Upper lobe of right lung (tissue), 1 donor: Measurements from ENCODE around the gene SLC39A6. TPM values are rescaled to one million over a fixed set of nuclear protein-coding genes. Genes with fewer than 3 reads are reported as not detected.

ENCODE experiments used
- ATAC-seq: fragments of 200-7000 bp; cut with Tn5 transposase; one replicate; pipeline ENCODE4 v1.9.1; 2020; ENCODE audit warnings: mild to moderate bottlenecking, moderate library complexity
- DNase-seq: peaks from one replicate; pipeline ENCODE4 v3.0.0-alpha.2; 2020
- H3K27ac ChIP-seq: fragments of 200-600 bp; one replicate; pipeline ENCODE4 v1.8.0; 2022
- H3K27me3 ChIP-seq: fragments of 200-600 bp; one replicate; pipeline ENCODE4 v1.8.0; 2022; ENCODE audit warnings: mild to moderate bottlenecking
- H3K36me3 ChIP-seq: fragments of 200-600 bp; one replicate; pipeline ENCODE4 v1.8.0; 2022
- H3K4me1 ChIP-seq: fragments of 200-600 bp; one replicate; pipeline ENCODE4 v1.8.0; 2022
- H3K4me3 ChIP-seq: fragments of 200-600 bp; one replicate; pipeline ENCODE4 v1.8.0; 2022; ENCODE audit warnings: mild to moderate bottlenecking
- H3K9me3 ChIP-seq: fragments of 200-600 bp; one replicate; pipeline ENCODE4 v1.8.0; 2022
- intact Hi-C: fragments of 100-400 bp; cut with DNase I; formaldehyde crosslinking; loops from one replicate; pipeline ENCODE4 v1.11.0; 2022
- total RNA-seq: library from RNA; stranded (reverse); fragmentation: NEBNext Ultra II Directional; extraction: Animal tissue kit (Norgen Biotek cat#: 25700); gene quantifications from one replicate; pipeline ENCODE4 v1.2.1, GENCODE V29; 2021
- TF ChIP-seq, protein P1 (sequence below): fragments of 200-600 bp; IDR thresholded peaks from one replicate; pipeline ENCODE4 v1.8.0; 2022; ENCODE audit warnings: antibody characterized with exemption
- donor health status: DM: no; HTN: yes; CAD: no; lungs with severe emphysema.

The SLC39A6 gene
- total RNA-seq, 1 donor from 2014 or later, result 24.3 TPM

DNA sequence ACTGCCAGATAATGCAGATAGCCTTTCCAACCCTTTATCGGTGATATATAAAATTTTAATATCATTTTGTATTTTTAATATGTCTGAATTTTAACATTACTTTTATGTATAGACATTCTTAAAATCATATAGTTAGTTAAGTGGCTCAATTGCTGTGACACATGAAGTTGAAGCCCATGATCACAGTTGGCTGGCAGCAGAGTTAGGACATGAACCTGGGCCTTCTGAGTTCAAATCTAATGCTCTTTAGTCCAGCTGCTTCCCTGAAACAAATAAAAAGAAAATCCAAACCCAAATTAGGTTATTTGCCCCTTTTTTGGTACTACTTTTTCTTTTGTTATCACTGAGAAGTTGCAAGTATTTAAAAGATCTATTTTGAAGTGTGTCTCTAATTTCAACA, 6.1 kb upstream of the SLC39A6 start:
- DNase-seq, result no peak
- H3K27ac ChIP-seq, result no peak overlapping the region
- TF ChIP-seq, protein P1, sequence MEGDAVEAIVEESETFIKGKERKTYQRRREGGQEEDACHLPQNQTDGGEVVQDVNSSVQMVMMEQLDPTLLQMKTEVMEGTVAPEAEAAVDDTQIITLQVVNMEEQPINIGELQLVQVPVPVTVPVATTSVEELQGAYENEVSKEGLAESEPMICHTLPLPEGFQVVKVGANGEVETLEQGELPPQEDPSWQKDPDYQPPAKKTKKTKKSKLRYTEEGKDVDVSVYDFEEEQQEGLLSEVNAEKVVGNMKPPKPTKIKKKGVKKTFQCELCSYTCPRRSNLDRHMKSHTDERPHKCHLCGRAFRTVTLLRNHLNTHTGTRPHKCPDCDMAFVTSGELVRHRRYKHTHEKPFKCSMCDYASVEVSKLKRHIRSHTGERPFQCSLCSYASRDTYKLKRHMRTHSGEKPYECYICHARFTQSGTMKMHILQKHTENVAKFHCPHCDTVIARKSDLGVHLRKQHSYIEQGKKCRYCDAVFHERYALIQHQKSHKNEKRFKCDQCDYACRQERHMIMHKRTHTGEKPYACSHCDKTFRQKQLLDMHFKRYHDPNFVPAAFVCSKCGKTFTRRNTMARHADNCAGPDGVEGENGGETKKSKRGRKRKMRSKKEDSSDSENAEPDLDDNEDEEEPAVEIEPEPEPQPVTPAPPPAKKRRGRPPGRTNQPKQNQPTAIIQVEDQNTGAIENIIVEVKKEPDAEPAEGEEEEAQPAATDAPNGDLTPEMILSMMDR, result no peak
- no peaks in the 10 kb centered on the region for H3K9me3 ChIP-seq
- intact Hi-C loops, result no loop called here
- no peak for ATAC-seq
- H3K27me3 ChIP-seq, result no peaks in the 10 kb centered on the region
- peaks cover 20% of the 10 kb centered on the region for H3K4me1 ChIP-seq
- H3K4me3 ChIP-seq, result no peak overlapping the region
- peaks cover 58% of the 10 kb centered on the region for H3K36me3 ChIP-seq

DNA sequence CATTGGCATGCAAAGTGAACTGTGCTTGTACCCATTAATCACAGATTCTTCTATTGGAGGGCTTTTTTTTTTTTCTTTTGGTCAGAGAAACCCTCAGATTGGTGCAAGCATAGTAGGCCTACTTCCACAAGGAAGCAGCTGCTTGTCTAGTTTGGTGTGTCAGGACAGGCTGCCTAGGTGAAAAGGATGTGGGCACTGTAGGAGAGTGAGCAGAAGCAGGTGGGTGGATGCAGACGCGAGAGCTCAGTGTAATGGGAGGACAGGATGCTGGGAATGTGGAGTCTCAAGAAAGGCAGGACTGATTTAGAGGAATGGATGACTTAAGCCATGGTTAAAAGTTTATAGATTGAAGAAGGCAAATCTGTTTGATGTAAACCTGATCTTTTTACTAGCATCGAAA, 3.6 kb upstream of the SLC39A6 start:
- no peak for ATAC-seq
- Histone ChIP-seq H3K4me1 (peaks cover 25% of the 10 kb centered on the region), H3K4me3 (no peak overlapping the region), H3K27me3 (no peaks in the 10 kb centered on the region), H3K36me3 (peaks cover 33% of the 10 kb centered on the region), H3K27ac (no peak overlapping the region), H3K9me3 (no peaks in the 10 kb centered on the region)
- DNase-seq, result no peak
- TF ChIP-seq, protein P1, result no peak
- intact Hi-C loops, result no loop called here

DNA sequence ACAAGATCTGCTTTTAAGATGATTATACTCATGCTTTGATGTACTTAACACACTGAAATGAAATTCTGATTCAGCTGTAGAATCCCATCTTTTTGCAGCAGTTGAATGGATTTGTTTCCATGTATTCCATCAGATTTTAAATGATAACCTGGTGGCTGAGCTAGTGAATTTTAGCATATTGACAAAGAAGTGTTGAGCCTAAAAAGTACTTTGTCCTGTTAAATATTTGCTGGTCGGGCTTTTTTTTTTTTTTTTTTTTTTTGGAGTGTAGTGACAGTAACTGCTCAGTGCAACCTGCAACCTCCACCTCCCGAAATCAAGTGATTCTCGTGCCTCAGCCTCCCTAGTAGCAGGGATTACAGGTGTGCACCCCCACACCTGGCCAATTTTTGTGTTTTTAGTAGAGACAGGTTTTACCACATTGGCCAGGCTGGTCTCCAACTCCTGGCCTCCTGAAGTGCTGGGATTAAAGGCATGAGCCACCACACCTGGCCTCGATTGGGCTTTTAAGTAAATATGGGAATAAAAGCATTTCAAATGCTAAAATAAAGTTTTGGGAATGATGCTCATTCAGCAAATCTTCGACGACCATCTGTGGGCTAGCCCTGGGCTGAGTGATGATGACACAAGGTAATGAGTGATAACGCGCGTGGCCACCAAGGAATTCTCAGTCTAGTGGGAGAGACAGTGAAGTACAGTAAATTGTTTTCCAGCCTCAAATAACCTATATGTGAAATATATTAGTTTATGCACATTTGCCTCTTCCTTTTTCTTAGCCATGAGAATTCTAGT, 2.7 kb upstream of the SLC39A6 start:
- Histone ChIP-seq H3K27me3 (no peaks in the 10 kb centered on the region), H3K9me3 (no peaks in the 10 kb centered on the region), H3K27ac (no peak overlapping the region), H3K36me3 (peaks cover 24% of the 10 kb centered on the region), H3K4me1 (peaks cover 25% of the 10 kb centered on the region), H3K4me3 (peak overlapping the region; percentile 2)
- no peak for DNase-seq
- no peak for ATAC-seq
- intact Hi-C loops, result no loop called here
- TF ChIP-seq, protein P1, result no peak

DNA sequence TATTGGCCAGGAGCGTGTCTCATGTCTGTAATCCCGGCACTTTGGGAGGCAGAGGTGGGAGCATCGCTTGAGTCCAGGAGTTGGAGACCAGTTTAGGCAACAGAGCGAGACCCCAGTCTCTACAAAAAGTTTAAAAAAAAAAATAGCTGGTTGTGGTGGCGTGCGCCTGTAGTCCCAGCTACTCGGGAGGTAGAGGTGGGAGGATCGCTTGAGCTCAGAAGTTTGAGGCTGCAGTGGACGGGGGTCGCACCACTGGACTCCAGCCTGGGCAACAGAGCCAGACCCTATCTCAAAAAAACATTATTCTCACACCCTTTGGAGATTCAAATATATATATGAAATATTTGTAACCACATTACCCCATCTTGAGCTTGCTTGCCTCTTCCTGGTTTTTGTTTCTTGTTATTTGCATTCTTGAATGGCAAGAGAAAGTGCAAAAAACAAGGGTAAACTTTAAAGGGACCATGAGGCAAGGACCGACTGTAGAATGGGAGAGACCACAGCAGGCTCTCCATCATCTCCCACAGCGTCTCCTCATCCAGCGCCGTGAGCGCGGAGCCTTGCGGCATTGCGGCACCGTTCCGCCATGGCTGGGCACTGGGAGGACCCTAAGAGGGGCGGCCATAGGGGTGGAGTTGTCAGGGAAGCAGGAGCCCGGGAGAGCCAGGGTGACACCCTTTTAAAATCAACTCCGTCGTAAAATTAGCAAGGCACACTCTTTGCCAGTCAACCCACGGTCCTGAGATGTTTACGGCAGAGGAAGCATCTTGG, 1.9 kb upstream of the SLC39A6 start:
- DNase-seq, result no peak
- Histone ChIP-seq H3K36me3 (peaks cover 16% of the 10 kb centered on the region), H3K4me1 (peaks cover 25% of the 10 kb centered on the region), H3K27me3 (no peaks in the 10 kb centered on the region), H3K27ac (no peak overlapping the region), H3K9me3 (no peaks in the 10 kb centered on the region), H3K4me3 (peak overlapping the region; percentile 99)
- intact Hi-C loops, result no loop called here
- TF ChIP-seq, protein P1, result no peak
- ATAC-seq, result no peak

DNA sequence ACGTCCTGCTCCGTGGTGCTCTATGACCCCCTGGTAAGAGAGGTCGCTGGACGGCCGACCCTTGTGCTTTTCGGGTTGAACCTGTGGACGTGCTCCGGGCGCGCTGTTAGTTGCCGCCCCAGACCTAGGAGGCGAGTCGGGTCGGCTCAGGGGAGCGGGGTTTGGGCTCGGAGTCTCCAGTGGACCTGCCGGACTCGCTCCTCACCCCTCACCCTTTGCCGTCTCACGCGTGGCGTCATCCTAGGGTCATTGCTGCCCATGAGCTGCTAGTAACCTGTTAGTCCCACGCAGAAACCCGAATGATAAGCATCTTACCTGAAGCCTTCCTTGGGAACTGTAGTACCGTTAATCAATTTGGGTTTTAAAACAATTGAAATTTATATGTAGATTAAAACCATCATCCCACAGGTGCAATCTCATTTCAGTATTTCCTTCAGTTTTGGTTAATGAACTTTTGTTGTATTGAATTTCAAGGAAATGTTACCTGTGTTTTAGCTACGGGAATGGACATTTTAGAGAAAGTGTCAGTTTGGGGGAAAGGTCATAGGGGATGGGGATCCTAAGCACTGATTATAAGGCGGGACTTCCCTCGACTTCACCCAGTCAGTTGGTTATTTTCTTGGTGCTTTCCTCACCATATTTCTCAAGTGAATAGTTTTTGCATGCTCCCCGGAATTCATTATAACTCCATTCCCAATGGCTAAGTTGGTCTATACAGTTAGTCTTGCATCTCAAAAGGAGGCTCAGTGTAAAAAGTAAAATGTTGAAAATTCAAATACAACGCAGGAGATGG, 1.1 kb upstream of the SLC39A6 start:
- DNase-seq (no peak), ATAC-seq (peak; percentile 18)
- Histone ChIP-seq H3K9me3 (no peaks in the 10 kb centered on the region), H3K27me3 (no peaks in the 10 kb centered on the region), H3K36me3 (peaks cover 15% of the 10 kb centered on the region), H3K4me3 (peak overlapping the region; percentile 99), H3K4me1 (peaks cover 25% of the 10 kb centered on the region), H3K27ac (peak overlapping the region; percentile 99)
- intact Hi-C loops, result no loop called here
- TF ChIP-seq, protein P1, result no peak
